HCT116 (cell line): ENCODE measurements around the gene PRRT1B. TPM values are rescaled to one million over a fixed set of nuclear protein-coding genes. Genes with fewer than 3 reads are reported as not detected.

Experiments used
- ATAC-seq: fragments of 200-7000 bp; cut with Tn5 transposase; 2 replicates; pipeline ENCODE4 v1.9.1; 2020; ENCODE audit warnings: mild to moderate bottlenecking, moderate library complexity
- BruUV-seq: library from RNA; stranded (reverse); fragments of 400-500 nt; replicated peaks from 2 replicates; lab custom pipeline; 2021; lab: Mats Ljungman, UMichigan
- CTCF ChIA-PET: fragments of 300-600 bp; sonication (Branson Sonifier 250); formaldehyde crosslinking; loops from one replicate; lab custom pipeline; 2021; ENCODE audit warnings: antibody characterized with exemption; lab: Charles Lee
- POLR2A ChIA-PET: fragments of 300-600, 350-600 bp; sonication (Branson Sonifier 250); formaldehyde crosslinking; loops from one replicate; lab custom pipeline; 2021; ENCODE audit warnings: antibody characterized with exemption; lab: Charles Lee
- RAD21 ChIA-PET, 2 experiments: fragments of 300-600 bp; sonication (Branson Sonifier 250); formaldehyde crosslinking; loops; one replicate each; lab custom pipeline; 2023; ENCODE audit warnings: low total read pairs in 2 of 2; ENCODE audit not compliant: uncharacterized antibody in 2 of 2, unreplicated experiment in 2 of 2, low non-redundant PET in 1 of 2; lab: Charles Lee
- DNase-seq: peaks from one replicate; pipeline ENCODE4 v3.0.0-alpha.2; 2010; ENCODE audit warnings: low read depth, low spot score
- H2AFZ ChIP-seq: fragments of 200-600 bp; shearing (Covaris generic), sonication (generic); 2 replicates; pipeline ENCODE4 v1.6.1; 2017; ENCODE audit warnings: low read depth, mixed run types, mixed read lengths, antibody characterized with exemption, low read length; ENCODE audit not compliant: poor library complexity, severe bottlenecking
- H3K27ac ChIP-seq: 2 replicates; pipeline ENCODE4 v1.5.1; 2012; ENCODE audit warnings: low read depth, low read length
- H3K27me3 ChIP-seq: fragments of 200-600 bp; sonication (generic); 2 replicates; pipeline ENCODE4 v1.6.1; 2016; ENCODE audit warnings: mixed run types, low read length, mixed read lengths; ENCODE audit not compliant: insufficient read depth
- H3K36me3 ChIP-seq, 2 experiments: fragments of 200-500 bp in 1 of 2; fragments of 200-600 bp in 1 of 2; sonication (Bioruptor generic) in 1 of 2; sonication (generic) in 1 of 2; 2 replicates each; pipeline versions ENCODE4 v1.5.1 to v1.6.1; 2014 to 2016; ENCODE audit warnings: low read length in 2 of 2, inconsistent platforms in 1 of 2, mixed read lengths in 1 of 2, mixed run types in 1 of 2; ENCODE audit not compliant: insufficient read depth in 2 of 2, control insufficient read depth in 1 of 2
- H3K4me1 ChIP-seq, 2 experiments: fragments of 200-600 bp in 1 of 2; sonication (generic) in 1 of 2; 2 replicates each; pipeline versions ENCODE4 v1.5.1 to v1.6.1; 2012 to 2017; ENCODE audit warnings: low read length in 2 of 2, inconsistent platforms in 1 of 2, mild to moderate bottlenecking in 1 of 2, mixed read lengths in 1 of 2, mixed run types in 1 of 2, moderate library complexity in 1 of 2; ENCODE audit not compliant: insufficient read depth in 2 of 2, control insufficient read depth in 1 of 2
- H3K4me2 ChIP-seq: fragments of 200-600 bp; sonication (generic); 2 replicates; pipeline ENCODE4 v1.6.1; 2017; ENCODE audit warnings: mixed run types, low read length, mixed read lengths
- H3K4me3 ChIP-seq, 2 experiments: fragments of 200-600 bp in 1 of 2; sonication (generic) in 1 of 2; replicated peaks in 1 of 2; 2 replicates each; pipeline ENCODE4 v1.5.1; 2011 to 2016; ENCODE audit warnings: low read length in 2 of 2, control low read depth in 1 of 2, low read depth in 1 of 2, mild to moderate bottlenecking in 1 of 2, mixed read lengths in 1 of 2, mixed run types in 1 of 2
- H3K79me2 ChIP-seq: fragments of 200-600 bp; sonication (generic); 2 replicates; pipeline ENCODE4 v1.6.1; 2017; ENCODE audit warnings: mild to moderate bottlenecking, mixed run types, low read length, moderate library complexity, mixed read lengths; ENCODE audit not compliant: insufficient read depth
- H3K9ac ChIP-seq: fragments of 200-600 bp; sonication (generic); 2 replicates; pipeline ENCODE4 v1.6.1; 2016; ENCODE audit warnings: low read length, mixed read lengths
- H3K9me2 ChIP-seq: fragments of 200-600 bp; sonication (generic), shearing (Covaris generic); 2 replicates; pipeline ENCODE4 v1.6.1; 2017; ENCODE audit warnings: mixed run types, mild to moderate bottlenecking, moderate library complexity; ENCODE audit not compliant: insufficient read depth
- H3K9me3 ChIP-seq, 2 experiments: fragments of 200-500 bp in 1 of 2; fragments of 200-600 bp in 1 of 2; sonication (Bioruptor generic) in 1 of 2; sonication (generic) in 1 of 2; 2 replicates each; pipeline ENCODE4 v1.6.1; 2014 to 2017; ENCODE audit warnings: low read length in 2 of 2, mixed read lengths in 2 of 2, inconsistent platforms in 1 of 2, low read depth in 1 of 2, mild to moderate bottlenecking in 1 of 2, mixed run types in 1 of 2, moderate library complexity in 1 of 2; ENCODE audit not compliant: control insufficient read depth in 1 of 2, insufficient read depth in 1 of 2
- H4K20me1 ChIP-seq: fragments of 200-600 bp; sonication (generic), shearing (Covaris generic); 2 replicates; pipeline ENCODE4 v1.6.1; 2017; ENCODE audit warnings: mixed run types, mild to moderate bottlenecking, moderate library complexity; ENCODE audit not compliant: insufficient read depth
- CEBPB ChIP-seq: IDR thresholded peaks from 2 replicates; pipeline ENCODE4 v1.6.1; 2012; ENCODE audit warnings: low read depth
- EZH2 ChIP-seq: fragments of 200-600 bp; sonication (generic); IDR thresholded peaks from 2 replicates; pipeline ENCODE4 v1.6.1; 2017; ENCODE audit warnings: antibody characterized with exemption, mixed run types
- EZH2phosphoT487 ChIP-seq: fragments of 200-600 bp; IDR thresholded peaks from 2 replicates; pipeline ENCODE4 v1.6.1; 2018; ENCODE audit warnings: antibody characterized with exemption, borderline replicate concordance
- FOSL1 ChIP-seq: IDR thresholded peaks from 2 replicates; pipeline ENCODE4 v1.6.1; 2012; ENCODE audit warnings: low read depth
- POLR2A ChIP-seq: IDR thresholded peaks from 2 replicates; pipeline ENCODE4 v1.7.0; 2011; ENCODE audit warnings: borderline replicate concordance; ENCODE audit not compliant: insufficient read depth, insufficient read length; ENCODE audit errors: extremely low read depth
- POLR2AphosphoS5 ChIP-seq: IDR thresholded peaks from 2 replicates; pipeline ENCODE4 v1.6.1; 2011; ENCODE audit warnings: mild to moderate bottlenecking, low read depth, low read length, moderate library complexity
- RAD21 ChIP-seq: IDR thresholded peaks from 2 replicates; pipeline ENCODE4 v1.6.1; 2012; ENCODE audit warnings: low read depth, mild to moderate bottlenecking
- SP1 ChIP-seq: IDR thresholded peaks from 2 replicates; pipeline ENCODE4 v1.6.1; 2012; ENCODE audit warnings: low read depth
- YY1 ChIP-seq: IDR thresholded peaks from 2 replicates; pipeline ENCODE4 v1.6.1; 2011; ENCODE audit warnings: low read length, low read depth, moderate library complexity, mild to moderate bottlenecking; ENCODE audit not compliant: insufficient replicate concordance; ENCODE audit errors: extremely low read depth
- ZNF274 ChIP-seq: fragments of 200-500 bp; sonication (Bioruptor generic); IDR thresholded peaks from 2 replicates; pipeline ENCODE4 v1.6.1; 2014; ENCODE audit warnings: mild to moderate bottlenecking, low read depth, low read length, inconsistent platforms
- intact Hi-C: fragments of 100-400 bp; cut with micrococcal nuclease; formaldehyde crosslinking; loops from 2 replicates; pipeline ENCODE4 v1.10.0; 2022
- total RNA-seq: library from RNA; stranded (reverse); gene quantifications from one replicate; pipeline ENCODE4 v1.2.1, GENCODE V29; 2021; ENCODE audit not compliant: unreplicated experiment
- TF ChIP-seq, protein P1 (sequence below), 3 experiments: fragments of 200-600 bp in 1 of 3; sonication (generic) in 1 of 3; IDR thresholded peaks in 2 of 3; conservative IDR thresholded peaks in 1 of 3; 2 replicates each; pipeline ENCODE4 v1.5.1; 2012 to 2017; ENCODE audit warnings: low read depth in 2 of 3, low read length in 2 of 3, antibody characterized with exemption in 1 of 3, borderline replicate concordance in 1 of 3, control low read depth in 1 of 3, mild to moderate bottlenecking in 1 of 3, mixed read lengths in 1 of 3, mixed run types in 1 of 3, moderate library complexity in 1 of 3; ENCODE audit not compliant: insufficient read depth in 1 of 3
- TF ChIP-seq, protein P2 (sequence below): IDR thresholded peaks from 2 replicates; pipeline ENCODE4 v1.6.1; 2012

The PRRT1B gene
- total RNA-seq, 1 experiment from 2014 or later, result not detected

DNA sequence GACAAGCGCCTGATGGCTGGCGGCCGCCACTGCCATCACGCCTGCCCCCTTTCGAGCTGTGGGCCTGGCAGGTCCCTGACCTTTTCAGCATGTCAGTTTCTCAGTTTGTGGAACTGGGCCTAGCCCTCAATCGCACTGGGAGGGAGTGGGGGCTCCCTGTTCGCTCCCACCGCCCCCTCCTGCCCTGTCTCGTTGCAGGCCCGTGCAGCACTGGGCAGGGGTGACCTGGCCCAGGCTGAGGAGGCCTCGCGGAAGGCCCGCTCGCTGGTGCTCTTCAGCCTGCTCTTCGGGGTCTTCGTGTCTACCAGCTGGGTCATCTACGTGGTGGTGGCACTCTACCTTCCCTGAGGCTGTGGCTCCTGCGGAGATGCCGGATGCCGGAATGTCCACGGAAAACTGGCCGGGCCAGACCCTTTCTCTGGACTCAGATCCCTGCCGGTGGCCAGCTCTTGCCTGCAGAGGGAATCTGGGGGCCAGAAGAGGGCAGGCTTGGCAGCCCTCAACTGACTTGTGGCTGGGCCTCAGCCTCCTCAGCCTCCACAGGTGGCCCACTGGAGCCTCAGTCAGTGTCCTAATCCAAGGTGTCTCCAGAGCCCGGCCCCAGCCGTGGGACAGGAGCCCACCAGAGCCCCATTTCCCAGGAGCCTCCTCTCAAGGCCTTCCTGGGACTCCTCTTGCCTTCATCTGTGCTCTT is 12.7 kb downstream of the PRRT1B start:
- ATAC-seq, result no peak
- Histone ChIP-seq H4K20me1 (no peaks in the 10 kb centered on the region), H3K9me2 (no peaks in the 10 kb centered on the region), H3K4me1 (no peaks in the 10 kb centered on the region), H3K4me3 (no peak overlapping the region), H3K4me2 (no peak overlapping the region), H3K36me3 (no peaks in the 10 kb centered on the region), H3K9me3 (0 out of 4 replicates have a peak, but pooled peaks cover 0 to 4% of the 10 kb centered on the region in 2 experiments), H3K27ac (no peak overlapping the region), H3K79me2 (no peaks in the 10 kb centered on the region), H3K27me3 (no peaks in the 10 kb centered on the region), H2AFZ (no peak overlapping the region), H3K9ac (no peak overlapping the region)
- ChIA-PET POLR2A (no interaction called here), RAD21 (no interaction called here), CTCF (no interaction called here)
- BruUV-seq, result no TSS peak
- TF ChIP-seq EZH2, result no peak
- TF ChIP-seq, protein P1, sequence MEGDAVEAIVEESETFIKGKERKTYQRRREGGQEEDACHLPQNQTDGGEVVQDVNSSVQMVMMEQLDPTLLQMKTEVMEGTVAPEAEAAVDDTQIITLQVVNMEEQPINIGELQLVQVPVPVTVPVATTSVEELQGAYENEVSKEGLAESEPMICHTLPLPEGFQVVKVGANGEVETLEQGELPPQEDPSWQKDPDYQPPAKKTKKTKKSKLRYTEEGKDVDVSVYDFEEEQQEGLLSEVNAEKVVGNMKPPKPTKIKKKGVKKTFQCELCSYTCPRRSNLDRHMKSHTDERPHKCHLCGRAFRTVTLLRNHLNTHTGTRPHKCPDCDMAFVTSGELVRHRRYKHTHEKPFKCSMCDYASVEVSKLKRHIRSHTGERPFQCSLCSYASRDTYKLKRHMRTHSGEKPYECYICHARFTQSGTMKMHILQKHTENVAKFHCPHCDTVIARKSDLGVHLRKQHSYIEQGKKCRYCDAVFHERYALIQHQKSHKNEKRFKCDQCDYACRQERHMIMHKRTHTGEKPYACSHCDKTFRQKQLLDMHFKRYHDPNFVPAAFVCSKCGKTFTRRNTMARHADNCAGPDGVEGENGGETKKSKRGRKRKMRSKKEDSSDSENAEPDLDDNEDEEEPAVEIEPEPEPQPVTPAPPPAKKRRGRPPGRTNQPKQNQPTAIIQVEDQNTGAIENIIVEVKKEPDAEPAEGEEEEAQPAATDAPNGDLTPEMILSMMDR (IDR thresholded peaks at IDR 0.05 in 2 of 3, conservative IDR thresholded peaks at IDR 0.05 in 1 of 3; ENCODE audit: borderline replicate concordance in 1 of 3, insufficient read depth in 1 of 3, low read depth in 2 of 3, low read length in 2 of 3), result peak in 1 of 3 experiments; percentile 31; a peak in 1 of 6 replicates
- TF ChIP-seq RAD21, result peak; percentile 22; the same call in 1 of the 2 replicates
- no peak for TF ChIP-seq YY1
- TF ChIP-seq CEBPB, result no peak
- DNase-seq, result no peak
- intact Hi-C loops, result no loop called here

DNA sequence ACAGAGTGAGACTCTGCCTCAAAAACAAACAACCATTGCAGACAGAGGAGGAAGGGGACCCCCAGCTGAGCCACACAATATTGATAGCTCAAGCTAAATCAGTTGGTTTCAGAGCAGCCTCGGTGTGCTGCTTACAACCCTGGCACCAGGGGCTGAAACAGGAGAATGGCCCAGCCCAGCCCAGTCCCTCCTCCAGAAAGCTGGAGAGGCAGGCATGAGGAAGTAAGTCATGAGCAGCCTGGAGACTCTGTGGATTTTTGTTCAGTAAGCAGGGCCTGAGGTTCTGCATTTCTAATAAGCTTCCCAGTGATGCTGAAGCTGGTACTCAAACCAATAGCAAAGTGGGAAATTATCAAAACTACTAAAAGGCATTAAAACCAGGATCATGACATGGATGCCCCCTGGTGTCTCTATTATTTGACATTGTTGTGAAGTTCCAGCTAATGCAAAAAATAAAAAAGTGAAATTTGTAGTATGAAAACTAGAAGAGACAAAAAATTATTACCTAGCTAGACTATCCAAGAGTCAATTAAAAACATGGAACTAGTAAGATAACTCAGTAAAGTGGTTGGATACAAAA is 14.2 kb downstream of the PRRT1B start:
- ChIA-PET CTCF (no interaction called here), POLR2A (no interaction called here), RAD21 (no interaction called here)
- no peaks in the 10 kb centered on the region for H3K9me2 ChIP-seq
- H3K27me3 ChIP-seq, result no peaks in the 10 kb centered on the region
- no peaks in the 10 kb centered on the region for H3K4me1 ChIP-seq
- DNase-seq (no peak), ATAC-seq (no peak)
- no peak overlapping the region for H2AFZ ChIP-seq
- no peak overlapping the region for H3K9ac ChIP-seq
- no peak overlapping the region for H3K27ac ChIP-seq
- no peaks in the 10 kb centered on the region for H3K36me3 ChIP-seq
- intact Hi-C loops, result no loop called here
- peaks cover 0 to 4% of the 10 kb centered on the region in 2 experiments; a peak in 1 of 4 replicates for H3K9me3 ChIP-seq
- no peak overlapping the region for H3K4me3 ChIP-seq
- H4K20me1 ChIP-seq, result no peaks in the 10 kb centered on the region
- H3K79me2 ChIP-seq, result no peaks in the 10 kb centered on the region
- no TSS peak for BruUV-seq
- H3K4me2 ChIP-seq, result no peak overlapping the region
- TF ChIP-seq POLR2AphosphoS5 (no peak), RAD21 (peak; percentile 43; the same call in 1 of the 2 replicates), POLR2A (no peak), SP1 (no peak), EZH2phosphoT487 (no peak), YY1 (no peak), ZNF274 (no peak), FOSL1 (no peak)
- TF ChIP-seq, protein P2, sequence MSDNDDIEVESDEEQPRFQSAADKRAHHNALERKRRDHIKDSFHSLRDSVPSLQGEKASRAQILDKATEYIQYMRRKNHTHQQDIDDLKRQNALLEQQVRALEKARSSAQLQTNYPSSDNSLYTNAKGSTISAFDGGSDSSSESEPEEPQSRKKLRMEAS, result no peak
- TF ChIP-seq, protein P1 (IDR thresholded peaks at IDR 0.05 in 2 of 3, conservative IDR thresholded peaks at IDR 0.05 in 1 of 3; ENCODE audit: borderline replicate concordance in 1 of 3, insufficient read depth in 1 of 3, low read depth in 2 of 3, low read length in 2 of 3), result peak in 2 of 3 experiments; percentile 10 to 33; a peak in 1 of 6 replicates
